HT-29 (cell line): ENCODE data around the gene SLC35E2B. TPM values are rescaled to one million over a fixed set of nuclear protein-coding genes. Genes with fewer than 3 reads are reported as not detected.
"Not testable (repeated sequence)": the region's sequence is repeated elsewhere in the genome, so short reads cannot be mapped to it uniquely, and the experiment has no call there.

ENCODE experiments used
- DNase-seq: peaks from one replicate; pipeline ENCODE4 v3.0.0-alpha.2; 2015; ENCODE audit warnings: low spot score
- total RNA-seq: library from RNA; depleted of rRNA; stranded (reverse); fragments of >200 nt; shearing (Covaris generic); gene quantifications from 2 replicates; pipeline ENCODE4 v1.2.3, GENCODE V29; 2014

The SLC35E2B gene
- total RNA-seq, 1 experiment from 2014 or later = 35.1 TPM

- no peak for DNase-seq
Observed at GRCh38 chr1:1703796-1704195, 11.2 kb upstream of the SLC35E2B start.

- not testable (repeated sequence) for DNase-seq
Observed at GRCh38 chr1:1702506-1702905, 9.9 kb upstream of the SLC35E2B start.

GRCh38 chr1:1700557-1700956, 8.0 kb upstream of the SLC35E2B start:
- not testable (repeated sequence) for DNase-seq

- not testable (repeated sequence) for DNase-seq
Observed at GRCh38 chr1:1700067-1700466, 7.5 kb upstream of the SLC35E2B start.

GRCh38 chr1:1699061-1699460, 6.5 kb upstream of the SLC35E2B start:
- not testable (repeated sequence) for DNase-seq

- DNase-seq = not testable (repeated sequence)
Observed at GRCh38 chr1:1697358-1698183, 5.0 kb upstream of the SLC35E2B start.

- not testable (repeated sequence) for DNase-seq
Observed at GRCh38 chr1:1696431-1697357, 4.1 kb upstream of the SLC35E2B start.

- DNase-seq = peak; percentile 64
Observed at GRCh38 chr1:1692324-1692713, 276 bp downstream of the SLC35E2B start.

GRCh38 chr1:1691443-1691842, 1.2 kb downstream of the SLC35E2B start:
- not testable (repeated sequence) for DNase-seq

- DNase-seq = not testable (repeated sequence)
Observed at GRCh38 chr1:1689526-1689925, 3.1 kb downstream of the SLC35E2B start.

- no peak for DNase-seq
Observed at GRCh38 chr1:1687846-1688245, 4.7 kb downstream of the SLC35E2B start.

- DNase-seq = no peak
Observed at GRCh38 chr1:1684031-1684681, 8.4 kb downstream of the SLC35E2B start.

GRCh38 chr1:1683104-1683905, 9.3 kb downstream of the SLC35E2B start:
- DNase-seq = no peak

- no peak for DNase-seq
Observed at GRCh38 chr1:1680912-1681273, 11.7 kb downstream of the SLC35E2B start.

- DNase-seq = no peak
Observed at GRCh38 chr1:1680031-1680911, 12.3 kb downstream of the SLC35E2B start.

- DNase-seq = peak; percentile 78
Observed at GRCh38 chr1:1678581-1679380, 13.8 kb downstream of the SLC35E2B start.

- DNase-seq = no peak
Observed at GRCh38 chr1:1677718-1678580, 14.6 kb downstream of the SLC35E2B start.

- DNase-seq = not testable (repeated sequence)
Observed at GRCh38 chr1:1676087-1676486, 16.5 kb downstream of the SLC35E2B start.
